ENCODE results near the gene CCNB1IP1.
A peak's percentile ranks its signal among the peaks of the same experiment; 100 is the strongest.

The CCNB1IP1 gene

DNA sequence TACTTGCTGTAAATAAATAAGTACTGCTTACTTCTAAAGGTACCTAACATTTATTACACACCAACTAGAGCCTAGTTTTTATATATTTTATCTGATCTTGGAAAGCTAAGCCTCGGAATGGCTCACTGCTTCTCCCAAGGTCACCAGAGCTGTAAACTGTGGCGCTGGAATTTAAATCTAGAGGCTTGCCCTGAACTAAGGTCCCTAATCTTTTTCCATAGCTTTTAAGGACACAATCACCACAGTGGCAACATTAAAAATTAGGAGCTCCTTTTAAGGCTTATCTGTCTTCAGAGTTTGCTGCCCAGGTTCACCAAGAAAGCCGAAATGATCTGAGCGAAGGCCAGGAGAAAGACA lies 670 bp downstream of the CCNB1IP1 start:
- H3K27me3 ChIP-seq (ENCODE audit: insufficient read depth, low read length, poor library complexity) = no peaks in the 10 kb centered on the region
- peak overlapping the region; percentile 73 for H2BK120ac ChIP-seq (ENCODE audit: low read depth, low read length)
- peak overlapping the region; percentile 95 for H3K4me3 ChIP-seq (ENCODE audit: low read length)
- no peak overlapping the region for H2AK5ac ChIP-seq (ENCODE audit: low read length)
- H4K8ac ChIP-seq (ENCODE audit: low read depth, low read length) = no peak overlapping the region
- WGBS (ENCODE audit: extremely low coverage, insufficient coverage, low lambda C conversion rate) = no CpG with 5 or more reads among the region's 4 CpGs
- no peak overlapping the region for H2BK5ac ChIP-seq (ENCODE audit: low read length)
- peak; percentile 51 for DNase-seq
- H3K79me2 ChIP-seq (ENCODE audit: control insufficient read depth, insufficient read depth, low read length) = peaks cover 44% of the 10 kb centered on the region
- H3K79me1 ChIP-seq (ENCODE audit: low read length) = no peaks in the 10 kb centered on the region
- peaks cover 2% of the 10 kb centered on the region for H3K36me3 ChIP-seq (ENCODE audit: control insufficient read depth, insufficient read depth, low read length)
- peak overlapping the region; percentile 89 for H3K9ac ChIP-seq (ENCODE audit: low read length)
- H3K23ac ChIP-seq (ENCODE audit: low read length) = no peak overlapping the region
- peak overlapping the region; percentile 93 for H3K18ac ChIP-seq (ENCODE audit: low read length)
- peak overlapping the region; percentile 95 for H3K56ac ChIP-seq (ENCODE audit: low read length)
- no peak overlapping the region for H2BK15ac ChIP-seq (replicated peaks; ENCODE audit: low read depth)
- H3K4me1 ChIP-seq (ENCODE audit: control insufficient read depth, low read depth, low read length) = no peaks in the 10 kb centered on the region
- peak overlapping the region; percentile 53 for H4K5ac ChIP-seq (ENCODE audit: low read length)
- H3K4me2 ChIP-seq (ENCODE audit: low read length) = peak overlapping the region; percentile 59
- peak overlapping the region; percentile 49 for H3K27ac ChIP-seq (ENCODE audit: low read depth, low read length)
- H3K4ac ChIP-seq (ENCODE audit: low read depth, low read length) = peak overlapping the region; percentile 97

GRCh38 chr14:20331053-20331613 lies 1.9 kb downstream of the CCNB1IP1 start:
- peak overlapping the region; percentile 36 for H3K4me3 ChIP-seq (ENCODE audit: low read length)
- no peak overlapping the region for H3K27ac ChIP-seq (ENCODE audit: low read depth, low read length)
- H3K56ac ChIP-seq (ENCODE audit: low read length) = peak overlapping the region; percentile 76
- H3K18ac ChIP-seq (ENCODE audit: low read length) = no peak overlapping the region
- no peak overlapping the region for H2AK5ac ChIP-seq (ENCODE audit: low read length)
- no peaks in the 10 kb centered on the region for H3K27me3 ChIP-seq (ENCODE audit: insufficient read depth, low read length, poor library complexity)
- H3K36me3 ChIP-seq (ENCODE audit: control insufficient read depth, insufficient read depth, low read length) = peaks cover 5% of the 10 kb centered on the region
- no peak overlapping the region for H2BK5ac ChIP-seq (ENCODE audit: low read length)
- no peak overlapping the region for H4K5ac ChIP-seq (ENCODE audit: low read length)
- no peaks in the 10 kb centered on the region for H3K4me1 ChIP-seq (ENCODE audit: control insufficient read depth, low read depth, low read length)
- H2BK15ac ChIP-seq (replicated peaks; ENCODE audit: low read depth) = no peak overlapping the region
- no peak overlapping the region for H3K4ac ChIP-seq (ENCODE audit: low read depth, low read length)
- H3K79me2 ChIP-seq (ENCODE audit: control insufficient read depth, insufficient read depth, low read length) = peaks cover 51% of the 10 kb centered on the region
- H2BK120ac ChIP-seq (ENCODE audit: low read depth, low read length) = no peak overlapping the region
- peak overlapping the region; percentile 63 for H3K4me2 ChIP-seq (ENCODE audit: low read length)
- H4K8ac ChIP-seq (ENCODE audit: low read depth, low read length) = no peak overlapping the region
- no CpG with 5 or more reads among the region's 2 CpGs for WGBS (ENCODE audit: extremely low coverage, insufficient coverage, low lambda C conversion rate)
- no peak overlapping the region for H3K23ac ChIP-seq (ENCODE audit: low read length)
- H3K9ac ChIP-seq (ENCODE audit: low read length) = peak overlapping the region; percentile 62
- peaks cover 3% of the 10 kb centered on the region for H3K79me1 ChIP-seq (ENCODE audit: low read length)
- DNase-seq = no peak

DNA sequence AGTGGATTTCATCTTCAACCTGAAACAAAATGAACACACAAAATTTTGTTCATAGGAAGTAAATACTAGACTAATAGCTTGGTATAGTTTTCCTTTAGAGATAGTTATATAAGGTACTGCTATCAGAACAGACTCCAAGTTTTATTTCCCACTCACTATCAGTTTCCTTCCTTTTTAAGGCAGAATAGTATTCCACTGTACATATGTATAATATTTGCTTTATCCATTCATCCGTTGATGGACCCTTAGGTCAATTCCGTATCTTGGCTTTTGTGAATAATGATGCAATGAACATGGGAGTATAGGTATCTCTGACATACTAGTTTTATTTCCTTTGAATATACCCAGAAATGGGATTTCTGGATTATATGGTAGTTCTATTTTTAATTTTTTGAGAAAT lies 3.7 kb downstream of the CCNB1IP1 start:
- Histone ChIP-seq H3K4me2 (ENCODE audit: low read length) (no peak overlapping the region), H3K27me3 (ENCODE audit: insufficient read depth, low read length, poor library complexity) (no peaks in the 10 kb centered on the region), H2BK5ac (ENCODE audit: low read length) (no peak overlapping the region), H3K4me3 (ENCODE audit: low read length) (no peak overlapping the region), H3K36me3 (ENCODE audit: control insufficient read depth, insufficient read depth, low read length) (peaks cover 9% of the 10 kb centered on the region), H3K4ac (ENCODE audit: low read depth, low read length) (no peak overlapping the region), H4K8ac (ENCODE audit: low read depth, low read length) (no peak overlapping the region), H2BK15ac (replicated peaks; ENCODE audit: low read depth) (no peak overlapping the region), H3K4me1 (ENCODE audit: control insufficient read depth, low read depth, low read length) (no peaks in the 10 kb centered on the region), H4K5ac (ENCODE audit: low read length) (no peak overlapping the region), H3K27ac (ENCODE audit: low read depth, low read length) (no peak overlapping the region), H3K23ac (ENCODE audit: low read length) (no peak overlapping the region), H3K56ac (ENCODE audit: low read length) (no peak overlapping the region), H3K79me1 (ENCODE audit: low read length) (peaks cover 3% of the 10 kb centered on the region), H3K18ac (ENCODE audit: low read length) (no peak overlapping the region), H2AK5ac (ENCODE audit: low read length) (no peak overlapping the region), H3K79me2 (ENCODE audit: control insufficient read depth, insufficient read depth, low read length) (peaks cover 57% of the 10 kb centered on the region), H3K9ac (ENCODE audit: low read length) (peak overlapping the region; percentile 33), H2BK120ac (ENCODE audit: low read depth, low read length) (no peak overlapping the region)
- no peak for DNase-seq
- no CpG with 5 or more reads among the region's 2 CpGs for WGBS (ENCODE audit: extremely low coverage, insufficient coverage, low lambda C conversion rate)

- H3K36me3 ChIP-seq (ENCODE audit: control insufficient read depth, insufficient read depth, low read length) = peaks cover 10% of the 10 kb centered on the region
Observed at GRCh38 chr14:20328705-20329104, 4.4 kb downstream of the CCNB1IP1 start.

GRCh38 chr14:20327005-20327869 lies 5.8 kb downstream of the CCNB1IP1 start:
- no peak overlapping the region for H2BK5ac ChIP-seq (ENCODE audit: low read length)
- H3K36me3 ChIP-seq (ENCODE audit: control insufficient read depth, insufficient read depth, low read length) = peaks cover 10% of the 10 kb centered on the region
- no peak overlapping the region for H4K8ac ChIP-seq (ENCODE audit: low read depth, low read length)
- H3K27ac ChIP-seq (ENCODE audit: low read depth, low read length) = no peak overlapping the region
- H3K23ac ChIP-seq (ENCODE audit: low read length) = no peak overlapping the region
- no peaks in the 10 kb centered on the region for H3K4me1 ChIP-seq (ENCODE audit: control insufficient read depth, low read depth, low read length)
- WGBS (ENCODE audit: extremely low coverage, insufficient coverage, low lambda C conversion rate) = no CpG with 5 or more reads among the region's 8 CpGs
- peaks cover 56% of the 10 kb centered on the region for H3K79me2 ChIP-seq (ENCODE audit: control insufficient read depth, insufficient read depth, low read length)
- no peak overlapping the region for H3K4me2 ChIP-seq (ENCODE audit: low read length)
- no peak overlapping the region for H3K9ac ChIP-seq (ENCODE audit: low read length)
- no peaks in the 10 kb centered on the region for H3K27me3 ChIP-seq (ENCODE audit: insufficient read depth, low read length, poor library complexity)
- no peak overlapping the region for H3K4ac ChIP-seq (ENCODE audit: low read depth, low read length)
- no peak overlapping the region for H2BK15ac ChIP-seq (replicated peaks; ENCODE audit: low read depth)
- H2AK5ac ChIP-seq (ENCODE audit: low read length) = no peak overlapping the region
- H3K79me1 ChIP-seq (ENCODE audit: low read length) = peaks cover 5% of the 10 kb centered on the region
- H3K56ac ChIP-seq (ENCODE audit: low read length) = no peak overlapping the region
- H4K5ac ChIP-seq (ENCODE audit: low read length) = no peak overlapping the region
- H3K4me3 ChIP-seq (ENCODE audit: low read length) = no peak overlapping the region
- H3K18ac ChIP-seq (ENCODE audit: low read length) = no peak overlapping the region
- peak; percentile 68 for DNase-seq
- no peak overlapping the region for H2BK120ac ChIP-seq (ENCODE audit: low read depth, low read length)

More at GRCh38 chr14:20328705-20329104, 4.4 kb downstream of the CCNB1IP1 start:
- Histone ChIP-seq H2BK15ac (replicated peaks; ENCODE audit: low read depth) (no peak overlapping the region), H3K23ac (ENCODE audit: low read length) (no peak overlapping the region), H2BK120ac (ENCODE audit: low read depth, low read length) (no peak overlapping the region), H3K4me2 (ENCODE audit: low read length) (no peak overlapping the region), H3K79me1 (ENCODE audit: low read length) (peaks cover 3% of the 10 kb centered on the region), H3K18ac (ENCODE audit: low read length) (no peak overlapping the region), H3K56ac (ENCODE audit: low read length) (no peak overlapping the region), H2BK5ac (ENCODE audit: low read length) (no peak overlapping the region), H3K79me2 (ENCODE audit: control insufficient read depth, insufficient read depth, low read length) (peaks cover 59% of the 10 kb centered on the region), H4K8ac (ENCODE audit: low read depth, low read length) (no peak overlapping the region), H2AK5ac (ENCODE audit: low read length) (no peak overlapping the region), H3K4ac (ENCODE audit: low read depth, low read length) (no peak overlapping the region), H3K4me3 (ENCODE audit: low read length) (no peak overlapping the region), H3K4me1 (ENCODE audit: control insufficient read depth, low read depth, low read length) (no peaks in the 10 kb centered on the region), H3K9ac (ENCODE audit: low read length) (peak overlapping the region; percentile 8), H3K27ac (ENCODE audit: low read depth, low read length) (no peak overlapping the region), H3K27me3 (ENCODE audit: insufficient read depth, low read length, poor library complexity) (no peaks in the 10 kb centered on the region), H4K5ac (ENCODE audit: low read length) (no peak overlapping the region)
- WGBS (ENCODE audit: extremely low coverage, insufficient coverage, low lambda C conversion rate) = no CpG with 5 or more reads among the region's 2 CpGs
- DNase-seq = no peak
